B cell (primary cell): ENCODE results near the gene PDGFA. TPM values are rescaled to one million over a fixed set of nuclear protein-coding genes. Genes with fewer than 3 reads are reported as not detected.

Source experiments
- ATAC-seq: fragments of 200-7000 bp; cut with Tn5 transposase; one replicate; pipeline ENCODE4 v1.10.0; 2021; ENCODE audit warnings: low read depth, mild to moderate bottlenecking, moderate number of reproducible peaks, moderate library complexity
- CTCF ChIA-PET: fragments of 350-600 bp; sonication (Branson Sonifier 250); formaldehyde crosslinking; loops from one replicate; lab custom pipeline; 2021; ENCODE audit warnings: antibody characterized with exemption, inconsistent platforms; lab: Charles Lee
- POLR2A ChIA-PET: fragments of 350-600 bp; sonication (Branson Sonifier 250); formaldehyde crosslinking; loops from one replicate; lab custom pipeline; 2021; ENCODE audit warnings: antibody characterized with exemption; lab: Charles Lee
- DNase-seq: peaks from one replicate; pipeline ENCODE4 v3.0.0; 2013
- H2AFZ ChIP-seq: 2 replicates; pipeline ENCODE4 v1.6.1; 2012; ENCODE audit warnings: mild to moderate bottlenecking, low read depth, low read length; ENCODE audit not compliant: insufficient read depth, poor library complexity, severe bottlenecking
- H3K27ac ChIP-seq, 2 donors: 1 replicate in 1 of 2; 2 replicates in 1 of 2; pipeline ENCODE4 v1.5.1; 2012 to 2013; ENCODE audit warnings: low read length in 2 of 2, mild to moderate bottlenecking in 2 of 2, moderate library complexity in 1 of 2
- H3K27me3 ChIP-seq, 4 experiments: fragments of 200-600 bp in 1 of 4; sonication (generic) in 1 of 4; replicated peaks in 1 of 4; 1 replicate in 2 of 4; 2 replicates in 2 of 4; pipeline versions ENCODE4 v1.6.1 to v1.7.0; 2013 to 2016; ENCODE audit warnings: low read length in 3 of 4, mild to moderate bottlenecking in 2 of 4, mixed read lengths in 1 of 4, moderate library complexity in 1 of 4; ENCODE audit not compliant: insufficient read depth in 4 of 4, control insufficient read depth in 3 of 4; ENCODE audit errors: control extremely low read depth in 1 of 4
- H3K36me3 ChIP-seq, 2 experiments: replicated peaks in 1 of 2; 1 replicate in 1 of 2; 2 replicates in 1 of 2; pipeline versions ENCODE4 v1.6.1 to v1.7.1; 2013; ENCODE audit warnings: low read length in 1 of 2; ENCODE audit not compliant: insufficient read depth in 2 of 2, control insufficient read depth in 1 of 2; ENCODE audit errors: control extremely low read depth in 1 of 2, extremely low read depth in 1 of 2
- H3K4me1 ChIP-seq, 2 donors: fragments of 200-600 bp in 1 of 2; sonication (generic) in 1 of 2; 1 replicate in 1 of 2; 2 replicates in 1 of 2; pipeline versions ENCODE4 v1.5.1 to v1.6.1; 2013 to 2017; ENCODE audit warnings: low read length in 2 of 2; ENCODE audit not compliant: control insufficient read depth in 2 of 2, insufficient read depth in 2 of 2
- H3K4me2 ChIP-seq: replicated peaks from 2 replicates; pipeline ENCODE3; 2012; ENCODE audit warnings: mild to moderate bottlenecking, low read depth, low read length; ENCODE audit not compliant: poor library complexity, severe bottlenecking
- H3K4me3 ChIP-seq, 5 experiments: fragments of 200-600 bp in 1 of 5; sonication (generic) in 1 of 5; 1 replicate in 3 of 5; 2 replicates in 2 of 5; pipeline versions ENCODE4 v1.5.1 to v1.7.0; 2011 to 2016; ENCODE audit warnings: low read length in 4 of 5, mild to moderate bottlenecking in 4 of 5, low read depth in 2 of 5, control low read depth in 1 of 5, moderate library complexity in 1 of 5; ENCODE audit not compliant: insufficient read depth in 1 of 5; ENCODE audit errors: control extremely low read depth in 1 of 5, extremely low read depth in 1 of 5
- H3K79me2 ChIP-seq: fragments of 200-600 bp; sonication (generic); one replicate; pipeline ENCODE4 v1.6.0; 2016; ENCODE audit warnings: low read length; ENCODE audit not compliant: control insufficient read depth, insufficient read depth
- H3K9ac ChIP-seq: fragments of 200-600 bp; sonication (generic); 2 replicates; pipeline ENCODE4 v1.6.1; 2017; ENCODE audit warnings: mild to moderate bottlenecking, low read length, moderate library complexity
- H3K9me3 ChIP-seq, 3 donors: one replicate each; pipeline versions ENCODE4 v1.6.1 to v1.7.1; 2013; ENCODE audit warnings: low read length in 2 of 3; ENCODE audit not compliant: control insufficient read depth in 2 of 3, insufficient read depth in 1 of 3; ENCODE audit errors: control extremely low read depth in 1 of 3
- H4K20me1 ChIP-seq: 2 replicates; pipeline ENCODE4 v1.6.0; 2012; ENCODE audit warnings: mild to moderate bottlenecking, low read length; ENCODE audit not compliant: insufficient read depth, control insufficient read depth, poor library complexity, severe bottlenecking
- H3K27ac Mint-ChIP-seq: one replicate; pipeline ENCODE4 v1.8.0; 2021; ENCODE audit warnings: mixed read lengths
- H3K27me3 Mint-ChIP-seq: one replicate; pipeline ENCODE4 v1.8.0; 2021; ENCODE audit warnings: mixed read lengths
- H3K4me1 Mint-ChIP-seq: one replicate; pipeline ENCODE4 v1.8.0; 2021; ENCODE audit warnings: mixed read lengths
- H3K4me3 Mint-ChIP-seq: one replicate; pipeline ENCODE4 v1.8.0; 2021; ENCODE audit warnings: mixed read lengths
- H3K9me3 Mint-ChIP-seq: one replicate; pipeline ENCODE4 v1.8.0; 2022; ENCODE audit warnings: mixed read lengths; ENCODE audit not compliant: insufficient read depth
- CTCF ChIP-seq: fragments of 200-600 bp; IDR thresholded peaks from one replicate; pipeline ENCODE4 v1.8.0; 2022; ENCODE audit warnings: antibody characterized with exemption, mild to moderate bottlenecking
- EZH2 ChIP-seq: IDR thresholded peaks from 2 replicates; pipeline ENCODE4 v1.6.1; 2012; ENCODE audit warnings: borderline replicate concordance, low read depth, mild to moderate bottlenecking, moderate library complexity, low read length; ENCODE audit not compliant: insufficient read depth, poor library complexity, severe bottlenecking
- WGBS: methylation state at CpG from one replicate; pipeline ENCODE4 v1.1.5; 2013; ENCODE audit warnings: missing lambda C conversion rate; ENCODE audit not compliant: insufficient coverage; 5-methylcytosine and 5-hydroxymethylcytosine counted together
- intact Hi-C: fragments of 100-400 bp; cut with micrococcal nuclease; formaldehyde crosslinking; loops from one replicate; pipeline ENCODE4 v1.10.0; 2022
- polyA plus RNA-seq: library from polyadenylated mRNA; depleted of rRNA; stranded (reverse); fragments of >200 nt; gene quantifications from 2 replicates; pipeline ENCODE4 v1.2.3, GENCODE V29; 2012
- total RNA-seq, 2 donors: library from RNA; stranded (reverse); fragments of 120-200 nt in 1 of 2; gene quantifications; 1 replicate in 1 of 2; 2 replicates in 1 of 2; pipeline versions ENCODE4 v1.2.3 to v1.2.4, GENCODE V29; 2013 to 2022

The PDGFA gene
- total and polyA plus RNA-seq, 2 donors (not counting 1 experiment from before 2014, with no cell fraction given) = 0.36 to 1.5 TPM

DNA sequence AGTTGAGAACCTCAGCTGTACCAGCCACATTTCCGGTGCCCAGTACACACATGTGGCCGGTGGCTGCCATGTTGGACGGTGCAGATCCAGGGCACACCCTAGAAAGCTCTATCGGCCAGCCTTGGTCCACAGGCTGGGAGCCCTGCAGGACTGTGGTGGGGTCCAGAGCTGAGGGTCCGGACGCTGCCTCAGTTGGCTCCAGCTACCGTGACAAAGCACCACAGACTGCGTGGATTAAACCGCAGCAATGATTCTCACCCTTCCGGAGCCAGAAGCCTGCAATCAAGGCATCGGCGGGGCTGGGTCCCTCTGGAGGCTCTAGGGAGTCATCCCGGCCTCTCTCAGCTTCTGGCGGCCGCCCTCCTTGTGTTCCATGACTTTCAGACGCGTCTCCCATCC is 50.1 kb downstream of the PDGFA start:
- H2AFZ ChIP-seq = no peak overlapping the region
- H3K27me3 ChIP-seq = peaks cover 0 to 4% (median 1%) of the 10 kb centered on the region in 4 experiments
- no peaks in the 10 kb centered on the region for H3K36me3 ChIP-seq
- H3K27ac ChIP-seq = no peak overlapping the region
- H3K4me3 ChIP-seq = no peak overlapping the region
- Mint-ChIP-seq H3K4me3 (no peak overlapping the region), H3K27ac (no peak overlapping the region), H3K4me1 (peaks cover 15% of the 10 kb centered on the region), H3K27me3 (peaks cover 4% of the 10 kb centered on the region), H3K9me3 (peaks cover 11% of the 10 kb centered on the region)
- ChIA-PET CTCF (no interaction called here), POLR2A (no interaction called here)
- ATAC-seq (no peak), DNase-seq (no peak)
- H3K79me2 ChIP-seq = no peaks in the 10 kb centered on the region
- H3K9me3 ChIP-seq = peaks cover 0 to 45% (median 0%) of the 10 kb centered on the region in 3 donors
- TF ChIP-seq EZH2 (no peak), CTCF (no peak)
- H3K9ac ChIP-seq = no peak overlapping the region
- 96% methylated on average over 12 of the region's 17 CpGs for WGBS
- H3K4me1 ChIP-seq = peaks cover 0 to 7% of the 10 kb centered on the region in 2 donors
- intact Hi-C loops = no loop called here
- H4K20me1 ChIP-seq = no peaks in the 10 kb centered on the region
- H3K4me2 ChIP-seq = no peak overlapping the region

GRCh38 chr7:468681-469562 is 50.7 kb downstream of the PDGFA start:
- 34% methylated on average over 10 of the region's 16 CpGs for WGBS
- no peak for ATAC-seq
- TF ChIP-seq EZH2 (no peak), CTCF (no peak)
- ChIA-PET POLR2A (no interaction called here), CTCF (no interaction called here)
- intact Hi-C loops = no loop called here
- DNase-seq = peak; percentile 31
- Mint-ChIP-seq H3K9me3 (peaks cover 11% of the 10 kb centered on the region), H3K27ac (no peak overlapping the region), H3K4me1 (peaks cover 15% of the 10 kb centered on the region), H3K27me3 (no peaks in the 10 kb centered on the region), H3K4me3 (no peak overlapping the region)
- Histone ChIP-seq H3K27ac (no peak overlapping the region), H3K36me3 (no peaks in the 10 kb centered on the region), H4K20me1 (no peaks in the 10 kb centered on the region), H3K4me1 (peaks cover 0 to 7% of the 10 kb centered on the region in 2 donors), H3K9ac (no peak overlapping the region), H3K79me2 (no peaks in the 10 kb centered on the region), H3K9me3 (peaks cover 0 to 39% (median 0%) of the 10 kb centered on the region in 3 donors), H3K4me2 (no peak overlapping the region), H2AFZ (peak overlapping the region; percentile 57), H3K27me3 (peaks cover 0 to 3% (median 1%) of the 10 kb centered on the region in 4 experiments), H3K4me3 (no peak overlapping the region)
